ENCODE results near the gene GNAI1. TPM values are rescaled to one million over a fixed set of nuclear protein-coding genes. Genes with fewer than 3 reads are reported as not detected.
A peak's percentile ranks its signal among the peaks of the same experiment; 100 is the strongest.

Gene GNAI1
- total RNA-seq, 6 experiments from 2014 or later: 10.9 to 21.5 (median 16.5) TPM

GRCh38 chr7:80207501-80207900, 72.9 kb downstream of the GNAI1 start:
- H3K27ac ChIP-seq: peak overlapping the region in 1 of 3 donors; percentile 5
- 21% methylated on average over 2 of the region's 2 CpGs for WGBS (ENCODE audit: insufficient coverage, low coverage, low lambda C conversion rate, missing lambda C conversion rate)
- TF ChIP-seq, protein P1, sequence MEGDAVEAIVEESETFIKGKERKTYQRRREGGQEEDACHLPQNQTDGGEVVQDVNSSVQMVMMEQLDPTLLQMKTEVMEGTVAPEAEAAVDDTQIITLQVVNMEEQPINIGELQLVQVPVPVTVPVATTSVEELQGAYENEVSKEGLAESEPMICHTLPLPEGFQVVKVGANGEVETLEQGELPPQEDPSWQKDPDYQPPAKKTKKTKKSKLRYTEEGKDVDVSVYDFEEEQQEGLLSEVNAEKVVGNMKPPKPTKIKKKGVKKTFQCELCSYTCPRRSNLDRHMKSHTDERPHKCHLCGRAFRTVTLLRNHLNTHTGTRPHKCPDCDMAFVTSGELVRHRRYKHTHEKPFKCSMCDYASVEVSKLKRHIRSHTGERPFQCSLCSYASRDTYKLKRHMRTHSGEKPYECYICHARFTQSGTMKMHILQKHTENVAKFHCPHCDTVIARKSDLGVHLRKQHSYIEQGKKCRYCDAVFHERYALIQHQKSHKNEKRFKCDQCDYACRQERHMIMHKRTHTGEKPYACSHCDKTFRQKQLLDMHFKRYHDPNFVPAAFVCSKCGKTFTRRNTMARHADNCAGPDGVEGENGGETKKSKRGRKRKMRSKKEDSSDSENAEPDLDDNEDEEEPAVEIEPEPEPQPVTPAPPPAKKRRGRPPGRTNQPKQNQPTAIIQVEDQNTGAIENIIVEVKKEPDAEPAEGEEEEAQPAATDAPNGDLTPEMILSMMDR (IDR thresholded peaks at IDR 0.05): no peak
- no peak for TF ChIP-seq POLR2A (IDR thresholded peaks at IDR 0.05)

GRCh38 chr7:80208700-80209099, 74.1 kb downstream of the GNAI1 start:
- no peak overlapping the region for H3K4me3 ChIP-seq
- peak in 3 of 4 donors; percentile 29 to 34 (median 30) for ATAC-seq
- peaks cover 0 to 38% (median 14%) of the 10 kb centered on the region in 4 donors for H3K4me1 ChIP-seq
- 48% methylated on average over 2 of the region's 2 CpGs for WGBS (ENCODE audit: insufficient coverage, low coverage, low lambda C conversion rate, missing lambda C conversion rate)
- no peaks in the 10 kb centered on the region for H3K9me3 ChIP-seq
- no peak for DNase-seq
- intact Hi-C loops (cut with DNase I): no loop called here
- H3K36me3 ChIP-seq: no peaks in the 10 kb centered on the region
- H3K27ac ChIP-seq: no peak overlapping the region
- no peaks in the 10 kb centered on the region for H3K27me3 ChIP-seq
- TF ChIP-seq, protein P1 (IDR thresholded peaks at IDR 0.05): no peak
- TF ChIP-seq POLR2A (IDR thresholded peaks at IDR 0.05): no peak

More at GRCh38 chr7:80207501-80207900, 72.9 kb downstream of the GNAI1 start:
- intact Hi-C loops (cut with DNase I): no loop called here
- Histone ChIP-seq H3K4me1 (peaks cover 0 to 31% (median 14%) of the 10 kb centered on the region in 4 donors), H3K4me3 (no peak overlapping the region), H3K36me3 (no peaks in the 10 kb centered on the region), H3K27me3 (no peaks in the 10 kb centered on the region), H3K9me3 (no peaks in the 10 kb centered on the region)
- DNase-seq (no peak), ATAC-seq (no peak)

GRCh38 chr7:80210400-80210799, 75.8 kb downstream of the GNAI1 start:
- H3K9me3 ChIP-seq: no peaks in the 10 kb centered on the region
- TF ChIP-seq, protein P1 (IDR thresholded peaks at IDR 0.05): no peak
- TF ChIP-seq POLR2A (IDR thresholded peaks at IDR 0.05): no peak
- H3K4me1 ChIP-seq: peaks cover 0 to 38% (median 14%) of the 10 kb centered on the region in 4 donors
- no peak overlapping the region for H3K4me3 ChIP-seq
- WGBS (ENCODE audit: insufficient coverage, low coverage, low lambda C conversion rate, missing lambda C conversion rate): 21% methylated on average over 3 of the region's 3 CpGs
- ATAC-seq (peak; percentile 80 to 94 (median 88)), DNase-seq (no peak)
- no peaks in the 10 kb centered on the region for H3K27me3 ChIP-seq
- no peaks in the 10 kb centered on the region for H3K36me3 ChIP-seq
- intact Hi-C loops (cut with DNase I): no loop called here
- peak overlapping the region in 2 of 3 donors; percentile 13 to 46 for H3K27ac ChIP-seq

GRCh38 chr7:80213814-80214213, 79.2 kb downstream of the GNAI1 start:
- no peak for TF ChIP-seq POLR2A (IDR thresholded peaks at IDR 0.05)
- TF ChIP-seq, protein P1 (IDR thresholded peaks at IDR 0.05): no peak
- no peak overlapping the region for H3K4me3 ChIP-seq
- H3K36me3 ChIP-seq: no peaks in the 10 kb centered on the region
- DNase-seq (no peak), ATAC-seq (peak; percentile 58 to 80 (median 70))
- no peaks in the 10 kb centered on the region for H3K9me3 ChIP-seq
- H3K27me3 ChIP-seq: no peaks in the 10 kb centered on the region
- H3K27ac ChIP-seq: no peak overlapping the region
- H3K4me1 ChIP-seq: peaks cover 0 to 19% (median 6%) of the 10 kb centered on the region in 4 donors
- 32% methylated on average over 4 of the region's 4 CpGs for WGBS (ENCODE audit: insufficient coverage, low coverage, low lambda C conversion rate, missing lambda C conversion rate)
- intact Hi-C loops (cut with DNase I): no loop called here

All from right lobe of liver (tissue), 6 donors.